ENCODE results near the gene MEX3D. TPM values are rescaled to one million over a fixed set of nuclear protein-coding genes. Genes with fewer than 3 reads are reported as not detected.

MEX3D gene
- total RNA-seq, 1 experiment from 2014 or later: 70.4 TPM

DNA sequence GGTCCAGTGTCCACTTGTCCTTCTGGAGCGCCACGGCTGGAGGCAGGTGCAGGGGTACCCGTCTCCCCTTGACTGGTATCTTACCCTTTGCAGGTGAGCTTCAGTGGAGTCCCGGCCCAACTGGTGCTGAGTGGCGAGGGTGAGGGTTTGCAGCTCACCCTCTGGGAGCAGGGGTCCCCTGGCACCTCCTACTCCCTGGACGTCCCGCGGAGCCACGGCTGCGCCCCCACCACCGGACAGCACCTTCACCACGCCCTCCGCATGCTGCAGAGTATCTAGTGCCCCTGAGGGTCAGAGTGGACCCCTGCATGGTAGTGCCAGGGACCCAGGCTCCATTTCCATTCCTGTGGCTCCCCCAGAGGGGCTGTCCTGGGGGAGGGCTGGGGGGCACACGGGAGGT lies 33.2 kb downstream of the MEX3D start:
- no peaks in the 10 kb centered on the region for H3K9me3 ChIP-seq (ENCODE audit: control insufficient read depth, low read depth, low read length)
- H2BK120ac ChIP-seq (ENCODE audit: low read depth, low read length, poor library complexity, severe bottlenecking): no peak overlapping the region
- H4K20me1 ChIP-seq (ENCODE audit: control insufficient read depth, insufficient read depth, insufficient read length): no peaks in the 10 kb centered on the region
- H3T11ph ChIP-seq (ENCODE audit: low read length): no peak overlapping the region
- H3K27me3 Mint-ChIP-seq (ENCODE audit: low read depth): peaks cover 32% of the 10 kb centered on the region
- H2BK12ac ChIP-seq (ENCODE audit: insufficient read length, low read depth, low read length): no peak overlapping the region
- no peak overlapping the region for H2BK20ac ChIP-seq (ENCODE audit: low read depth, low read length, poor library complexity, severe bottlenecking)
- no peak for TF ChIP-seq CTCF (conservative IDR thresholded peaks at IDR 0.05)
- no peak overlapping the region for H2AFZ ChIP-seq (ENCODE audit: low read length)
- H4K5ac ChIP-seq (ENCODE audit: insufficient read length, low read depth, low read length): no peak overlapping the region
- no peak overlapping the region for H4K91ac ChIP-seq (ENCODE audit: insufficient read length, low read depth, low read length)
- no peak overlapping the region for H3K9ac ChIP-seq (ENCODE audit: extremely low read depth, insufficient read length, low read length)
- WGBS (ENCODE audit: extremely low coverage, insufficient read length, low lambda C conversion rate): no CpG with 5 or more reads among the region's 14 CpGs
- no peak overlapping the region for H3K27ac Mint-ChIP-seq
- DNase-seq: no peak
- no peak overlapping the region for H3K4ac ChIP-seq (ENCODE audit: low read depth, low read length)
- no peak overlapping the region for H3K18ac ChIP-seq (ENCODE audit: insufficient read length, low read depth, low read length)
- no peak overlapping the region for H2AK5ac ChIP-seq (ENCODE audit: insufficient read length, low read length)
- H3K14ac ChIP-seq (ENCODE audit: insufficient read depth, low read length): no peak overlapping the region
- no peak overlapping the region for H2BK15ac ChIP-seq (ENCODE audit: low read depth, low read length)
- no peaks in the 10 kb centered on the region for H3K23me2 ChIP-seq (ENCODE audit: insufficient read length, low read depth, low read length, poor library complexity, severe bottlenecking)
- no peaks in the 10 kb centered on the region for H3K4me1 Mint-ChIP-seq
- H3K56ac ChIP-seq (ENCODE audit: insufficient read length, low read depth, low read length): no peak overlapping the region
- H3K27ac ChIP-seq (ENCODE audit: insufficient read length, low read depth, low read length): no peak overlapping the region
- no peaks in the 10 kb centered on the region for H3K27me3 ChIP-seq (ENCODE audit: insufficient read depth, low read length)
- no peak overlapping the region for H2BK5ac ChIP-seq (ENCODE audit: insufficient read length, low read length)
- H3K36me3 Mint-ChIP-seq (ENCODE audit: insufficient read depth in 1 of 3, low read depth in 3 of 3): no peaks in the 10 kb centered on the region
- H3K4me2 ChIP-seq (ENCODE audit: insufficient read depth, insufficient read length, low read length): no peak overlapping the region
- H3K79me2 ChIP-seq (ENCODE audit: insufficient read depth, low read length): no peaks in the 10 kb centered on the region
- no peaks in the 10 kb centered on the region for H3K4me1 ChIP-seq (ENCODE audit: insufficient read depth, low read length)
- H3K4me3 Mint-ChIP-seq: no peak overlapping the region
- no peaks in the 10 kb centered on the region for H3K79me1 ChIP-seq (ENCODE audit: insufficient read depth, low read depth, low read length, poor library complexity, severe bottlenecking)
- no peak overlapping the region for H4K8ac ChIP-seq (replicated peaks; ENCODE audit: insufficient read length, low read depth, low read length)
- H3K9me3 Mint-ChIP-seq: no peaks in the 10 kb centered on the region
- H3K23ac ChIP-seq (ENCODE audit: insufficient read length, low read depth, low read length): no peak overlapping the region
